K562 (cell line): Measurements from ENCODE around the gene KLHDC2.

Source experiments
- CAMTA2 ChIP-seq: fragments of 250-450 bp; sonication (Bioruptor Pico); conservative IDR thresholded peaks from 2 replicates; pipeline ENCODE4 v1.5.1; 2022
- ELF4 ChIP-seq: fragments of 450-650 bp; formaldehyde crosslinking; IDR thresholded peaks from 2 replicates; pipeline ENCODE4 v1.4.0; 2022; ENCODE audit warnings: missing genetic modification characterization
- MXI1 ChIP-seq: IDR thresholded peaks from 2 replicates; pipeline ENCODE4 v1.6.1; 2011; ENCODE audit warnings: low read depth, mild to moderate bottlenecking, improper control_type of control experiment, low read length
- POLR2A ChIP-seq: fragments of 450-650 bp; conservative IDR thresholded peaks from 2 replicates; pipeline ENCODE4 v1.6.1; 2016
- POU5F1 ChIP-seq: fragments of 150-350 bp; IDR thresholded peaks from 2 replicates; pipeline ENCODE4 v1.6.1; 2014; ENCODE audit warnings: borderline replicate concordance, low read length, low read depth, mild to moderate bottlenecking; ENCODE audit not compliant: partially characterized antibody
- SMC3 ChIP-seq: conservative IDR thresholded peaks from 2 replicates; pipeline ENCODE4 v1.6.1; 2011; ENCODE audit warnings: low read depth, low read length, improper control_type of control experiment; ENCODE audit not compliant: insufficient read depth
- ZBTB7A ChIP-seq: IDR thresholded peaks from 2 replicates; pipeline ENCODE4 v1.6.1; 2011; ENCODE audit warnings: low read depth, mild to moderate bottlenecking, low read length, moderate library complexity, borderline replicate concordance; ENCODE audit not compliant: control insufficient read depth
- ZNF232 ChIP-seq: sonication (generic); formaldehyde crosslinking; IDR thresholded peaks from 2 replicates; pipeline ENCODE4 v1.8.0; 2022; ENCODE audit warnings: mild to moderate bottlenecking, missing genetic modification reagents
- ZNF561 ChIP-seq: fragments of 450-650 bp; formaldehyde crosslinking; conservative IDR thresholded peaks from 2 replicates; pipeline ENCODE4 v1.4.0; 2020; ENCODE audit warnings: mild to moderate bottlenecking, moderate library complexity
- TF ChIP-seq, protein P1 (sequence below), 2 experiments: fragments of 450-650 bp in 1 of 2; sonication (generic) in 1 of 2; formaldehyde crosslinking in 1 of 2; IDR thresholded peaks in 1 of 2; conservative IDR thresholded peaks in 1 of 2; 2 replicates each; pipeline versions ENCODE4 v1.6.1 to v1.8.1; 2016 to 2023; ENCODE audit warnings: mild to moderate bottlenecking in 2 of 2, moderate library complexity in 2 of 2, inconsistent platforms in 1 of 2, missing genetic modification reagents in 1 of 2
- TF ChIP-seq, protein P2 (sequence below): IDR thresholded peaks from 3 replicates; pipeline ENCODE4 v1.6.1; 2011; ENCODE audit warnings: borderline replicate concordance, mild to moderate bottlenecking; ENCODE audit not compliant: insufficient read length, insufficient read depth
- TF ChIP-seq, protein P3 (sequence below): sonication (generic); formaldehyde crosslinking; IDR thresholded peaks from 2 replicates; pipeline ENCODE4 v1.8.0; 2022; ENCODE audit warnings: missing genetic modification reagents, mild to moderate bottlenecking, borderline replicate concordance

DNA sequence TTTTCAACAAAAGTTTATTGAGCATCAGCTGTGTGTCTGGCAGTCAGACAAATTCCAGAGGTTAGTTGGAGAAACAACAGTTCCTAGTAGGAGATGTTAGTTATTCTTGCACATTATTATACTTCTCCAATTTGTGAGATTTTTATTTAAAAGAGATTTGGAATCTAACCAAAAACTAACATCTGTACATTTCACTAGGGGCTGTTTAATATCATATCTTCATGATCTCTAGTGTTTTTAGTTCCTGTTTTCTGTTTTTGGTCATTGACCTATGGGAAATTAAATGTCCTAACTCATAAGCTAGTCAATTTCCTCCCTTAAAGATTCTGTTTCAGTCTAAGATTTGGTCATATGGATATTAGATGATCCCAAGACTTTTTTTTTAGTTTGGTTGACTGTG is 34.1 kb upstream of the KLHDC2 start:
- TF ChIP-seq SMC3 (no peak), ZNF561 (CRISPR knock-in tag) (no peak), POU5F1 (no peak), POLR2A (no peak), ZNF232 (CRISPR knock-in tag) (no peak), ELF4 (CRISPR knock-in tag) (no peak), MXI1 (no peak), ZBTB7A (no peak), CAMTA2 (CRISPR knock-in tag) (no peak)
- TF ChIP-seq, protein P1, sequence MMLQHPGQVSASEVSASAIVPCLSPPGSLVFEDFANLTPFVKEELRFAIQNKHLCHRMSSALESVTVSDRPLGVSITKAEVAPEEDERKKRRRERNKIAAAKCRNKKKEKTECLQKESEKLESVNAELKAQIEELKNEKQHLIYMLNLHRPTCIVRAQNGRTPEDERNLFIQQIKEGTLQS (IDR thresholded peaks at IDR 0.05), result no peak
- TF ChIP-seq, protein P1 (CRISPR knock-in tag; conservative IDR thresholded peaks at IDR 0.05), result no peak
- TF ChIP-seq, protein P2, sequence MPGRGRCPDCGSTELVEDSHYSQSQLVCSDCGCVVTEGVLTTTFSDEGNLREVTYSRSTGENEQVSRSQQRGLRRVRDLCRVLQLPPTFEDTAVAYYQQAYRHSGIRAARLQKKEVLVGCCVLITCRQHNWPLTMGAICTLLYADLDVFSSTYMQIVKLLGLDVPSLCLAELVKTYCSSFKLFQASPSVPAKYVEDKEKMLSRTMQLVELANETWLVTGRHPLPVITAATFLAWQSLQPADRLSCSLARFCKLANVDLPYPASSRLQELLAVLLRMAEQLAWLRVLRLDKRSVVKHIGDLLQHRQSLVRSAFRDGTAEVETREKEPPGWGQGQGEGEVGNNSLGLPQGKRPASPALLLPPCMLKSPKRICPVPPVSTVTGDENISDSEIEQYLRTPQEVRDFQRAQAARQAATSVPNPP, result no peak
- TF ChIP-seq, protein P3, sequence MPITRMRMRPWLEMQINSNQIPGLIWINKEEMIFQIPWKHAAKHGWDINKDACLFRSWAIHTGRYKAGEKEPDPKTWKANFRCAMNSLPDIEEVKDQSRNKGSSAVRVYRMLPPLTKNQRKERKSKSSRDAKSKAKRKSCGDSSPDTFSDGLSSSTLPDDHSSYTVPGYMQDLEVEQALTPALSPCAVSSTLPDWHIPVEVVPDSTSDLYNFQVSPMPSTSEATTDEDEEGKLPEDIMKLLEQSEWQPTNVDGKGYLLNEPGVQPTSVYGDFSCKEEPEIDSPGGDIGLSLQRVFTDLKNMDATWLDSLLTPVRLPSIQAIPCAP, result no peak
